ENCODE measurements around the gene UIMC1. TPM values are rescaled to one million over a fixed set of nuclear protein-coding genes. Genes with fewer than 3 reads are reported as not detected.

Gene UIMC1
- total RNA-seq, 4 donors from 2014 or later = 40.2 to 56.7 (median 44.6) TPM

GRCh38 chr5:176859916-176860315 is 146.7 kb downstream of the UIMC1 start:
- TF ChIP-seq EP300 (IDR thresholded peaks at IDR 0.05) (no peak), POLR2A (IDR thresholded peaks at IDR 0.05) (no peak), CTCF (IDR thresholded peaks at IDR 0.05) (no peak)
- no peaks in the 10 kb centered on the region for H3K36me3 ChIP-seq
- H3K4me3 ChIP-seq = no peak overlapping the region
- no peaks in the 10 kb centered on the region for H3K4me1 ChIP-seq
- H3K9me3 ChIP-seq = no peaks in the 10 kb centered on the region
- 40 to 63% methylated on average over 1 to 8 of the region's 10 CpGs for WGBS, 2 donors
- H3K27me3 ChIP-seq = peaks cover 0 to 45% of the 10 kb centered on the region in 2 donors
- H3K27ac ChIP-seq = no peak overlapping the region
- DNase-seq (ENCODE audit: low spot score in 2 of 2) = no peak

- WGBS, 2 donors = 79 to 82% methylated on average over 8 to 11 of the region's 11 CpGs
- Histone ChIP-seq H3K27me3 (peaks cover 0 to 27% of the 10 kb centered on the region in 2 donors), H3K9me3 (no peaks in the 10 kb centered on the region), H3K4me3 (no peak overlapping the region), H3K4me1 (no peaks in the 10 kb centered on the region), H3K27ac (no peak overlapping the region), H3K36me3 (no peaks in the 10 kb centered on the region)
- no peak for DNase-seq (ENCODE audit: low spot score in 2 of 2)
- no peak for TF ChIP-seq CTCF (IDR thresholded peaks at IDR 0.05)
- TF ChIP-seq POLR2A (IDR thresholded peaks at IDR 0.05) = no peak
- TF ChIP-seq EP300 (IDR thresholded peaks at IDR 0.05) = no peak
Measured at GRCh38 chr5:176857894-176858273, 148.7 kb downstream of the UIMC1 start.

DNA sequence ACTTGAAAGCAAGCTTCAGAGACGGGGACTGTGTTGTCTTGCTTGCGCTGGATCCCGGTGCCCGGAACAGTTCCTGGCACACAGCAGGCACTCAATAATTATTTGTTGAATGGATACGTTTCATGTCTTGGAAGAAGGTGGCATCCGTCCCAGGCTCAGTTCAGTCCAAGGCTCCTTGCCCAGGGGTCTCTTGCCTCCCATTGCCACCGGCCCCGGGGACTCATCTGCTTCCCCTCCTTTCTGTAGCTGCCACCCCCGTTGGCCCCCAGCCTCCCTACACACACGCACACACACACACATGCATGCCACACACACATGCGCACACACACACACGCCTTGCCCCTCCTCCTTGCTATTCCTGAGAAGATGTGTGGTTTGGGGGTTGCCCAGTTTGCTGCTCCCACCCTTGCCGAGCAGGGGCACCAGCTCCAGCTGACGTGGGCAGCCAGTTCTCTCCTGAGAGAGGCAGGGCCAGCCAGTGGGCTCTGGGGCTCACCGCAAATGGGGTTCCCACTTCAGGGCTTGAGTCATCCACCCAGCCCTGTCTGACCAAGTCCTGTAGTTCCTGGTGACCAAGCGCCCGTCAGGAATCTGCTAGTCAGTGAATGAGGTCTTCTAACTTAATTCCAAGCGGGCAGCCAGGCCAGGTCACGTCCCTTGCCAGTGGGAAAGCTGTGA is 149.2 kb downstream of the UIMC1 start:
- 69 to 71% methylated on average over 19 of the region's 19 CpGs for WGBS, 2 donors
- no peak for TF ChIP-seq CTCF (IDR thresholded peaks at IDR 0.05)
- no peak for TF ChIP-seq POLR2A (IDR thresholded peaks at IDR 0.05)
- no peak for DNase-seq (ENCODE audit: low spot score in 2 of 2)
- Histone ChIP-seq H3K4me3 (no peak overlapping the region), H3K27ac (no peak overlapping the region), H3K4me1 (no peaks in the 10 kb centered on the region), H3K27me3 (peaks cover 0 to 22% of the 10 kb centered on the region in 2 donors), H3K36me3 (no peaks in the 10 kb centered on the region), H3K9me3 (no peaks in the 10 kb centered on the region)

GRCh38 chr5:176856746-176857145 is 149.8 kb downstream of the UIMC1 start:
- Histone ChIP-seq H3K4me1 (no peaks in the 10 kb centered on the region), H3K27ac (no peak overlapping the region), H3K27me3 (peaks cover 0 to 22% of the 10 kb centered on the region in 2 donors), H3K36me3 (no peaks in the 10 kb centered on the region), H3K4me3 (no peak overlapping the region), H3K9me3 (no peaks in the 10 kb centered on the region)
- no peak for DNase-seq (ENCODE audit: low spot score in 2 of 2)
- no peak for TF ChIP-seq EP300 (IDR thresholded peaks at IDR 0.05)
- TF ChIP-seq CTCF (IDR thresholded peaks at IDR 0.05) = no peak
- TF ChIP-seq POLR2A (IDR thresholded peaks at IDR 0.05) = no peak
- WGBS, 2 donors = 49 to 57% methylated on average over 8 of the region's 8 CpGs

- WGBS, 2 donors = 88 to 92% methylated on average over 15 to 18 of the region's 18 CpGs
- TF ChIP-seq POLR2A (IDR thresholded peaks at IDR 0.05) (no peak), EP300 (IDR thresholded peaks at IDR 0.05) (no peak), CTCF (IDR thresholded peaks at IDR 0.05) (no peak)
- no peak for DNase-seq (ENCODE audit: low spot score in 2 of 2)
- Histone ChIP-seq H3K4me1 (no peaks in the 10 kb centered on the region), H3K36me3 (no peaks in the 10 kb centered on the region), H3K27ac (no peak overlapping the region), H3K4me3 (no peak overlapping the region), H3K27me3 (peaks cover 0 to 21% of the 10 kb centered on the region in 2 donors), H3K9me3 (no peaks in the 10 kb centered on the region)
Measured at GRCh38 chr5:176855598-176855997, 151.0 kb downstream of the UIMC1 start.

Other genes starting within 250 kb of the UIMC1 start
- gene UNC5A, start 196.2 kb downstream of the UIMC1 start, total RNA-seq = not detected
- gene HK3, start 107.4 kb downstream of the UIMC1 start, total RNA-seq = 10 to 100 TPM in 2 of 4 donors, 1 to 10 TPM in 2; 6.7 to 24.0 (median 15.0) TPM
- 10 to 100 TPM; 17.6 to 24.9 (median 18.8) TPM for gene ZNF346, start 15.9 kb upstream of the UIMC1 start, total RNA-seq
- 10 to 100 TPM in 2 of 4 donors, 1 to 10 TPM in 2; 3.3 to 60.8 (median 12.1) TPM for gene FGFR4, start 80.1 kb upstream of the UIMC1 start, total RNA-seq
- gene NSD1, start 127.0 kb upstream of the UIMC1 start, total RNA-seq = 10 to 100 TPM; 36.6 to 51.3 (median 40.7) TPM

Data from tibial nerve (tissue), 4 donors.